ENCODE data around the gene RARB.

The RARB gene

GRCh38 chr3:25576146-25576545 is 148.1 kb downstream of the RARB start:
- H3K4me1 ChIP-seq (ENCODE audit: control insufficient read depth, insufficient read depth, low read length) = no peaks in the 10 kb centered on the region
- H3K36me3 ChIP-seq (ENCODE audit: control insufficient read depth in 2 of 2, insufficient read depth in 1 of 2, low read length in 2 of 2) = no peaks in the 10 kb centered on the region
- no peak overlapping the region for H3K27ac ChIP-seq (ENCODE audit: extremely low read depth, low read depth, low read length)
- no peaks in the 10 kb centered on the region for H3K9me3 ChIP-seq (ENCODE audit: control insufficient read depth, insufficient read depth, low read depth, low read length)
- ChIA-PET POLR2A (no interaction called here), CTCF (no interaction called here)
- TF ChIP-seq ZNF596 (tag by site-specific recombination; IDR thresholded peaks at IDR 0.05) (no peak), EGR2 (tag by site-specific recombination; IDR thresholded peaks at IDR 0.05; ENCODE audit: low read depth) (no peak), KLF1 (tag by site-specific recombination; IDR thresholded peaks at IDR 0.05) (no peak)
- no peak overlapping the region for H3K4me3 ChIP-seq (ENCODE audit: low read depth, low read length)

GRCh38 chr3:25576831-25577454 is 148.9 kb downstream of the RARB start:
- TF ChIP-seq ZNF350 (tag by site-specific recombination; IDR thresholded peaks at IDR 0.05) = no peak
- no peak for TF ChIP-seq ZBTB48 (tag by site-specific recombination; IDR thresholded peaks at IDR 0.05)
- TF ChIP-seq, protein P1, sequence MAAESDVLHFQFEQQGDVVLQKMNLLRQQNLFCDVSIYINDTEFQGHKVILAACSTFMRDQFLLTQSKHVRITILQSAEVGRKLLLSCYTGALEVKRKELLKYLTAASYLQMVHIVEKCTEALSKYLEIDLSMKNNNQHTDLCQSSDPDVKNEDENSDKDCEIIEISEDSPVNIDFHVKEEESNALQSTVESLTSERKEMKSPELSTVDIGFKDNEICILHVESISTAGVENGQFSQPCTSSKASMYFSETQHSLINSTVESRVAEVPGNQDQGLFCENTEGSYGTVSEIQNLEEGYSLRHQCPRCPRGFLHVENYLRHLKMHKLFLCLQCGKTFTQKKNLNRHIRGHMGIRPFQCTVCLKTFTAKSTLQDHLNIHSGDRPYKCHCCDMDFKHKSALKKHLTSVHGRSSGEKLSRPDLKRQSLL (tag by site-specific recombination; IDR thresholded peaks at IDR 0.05) = no peak
- no peak for TF ChIP-seq SALL2 (tag by site-specific recombination; IDR thresholded peaks at IDR 0.05; ENCODE audit: borderline replicate concordance)
- TF ChIP-seq ZNF239 (tag by site-specific recombination; IDR thresholded peaks at IDR 0.05) = no peak
- no peak for TF ChIP-seq ZBTB21 (tag by site-specific recombination; IDR thresholded peaks at IDR 0.05)
- TF ChIP-seq, protein P2, sequence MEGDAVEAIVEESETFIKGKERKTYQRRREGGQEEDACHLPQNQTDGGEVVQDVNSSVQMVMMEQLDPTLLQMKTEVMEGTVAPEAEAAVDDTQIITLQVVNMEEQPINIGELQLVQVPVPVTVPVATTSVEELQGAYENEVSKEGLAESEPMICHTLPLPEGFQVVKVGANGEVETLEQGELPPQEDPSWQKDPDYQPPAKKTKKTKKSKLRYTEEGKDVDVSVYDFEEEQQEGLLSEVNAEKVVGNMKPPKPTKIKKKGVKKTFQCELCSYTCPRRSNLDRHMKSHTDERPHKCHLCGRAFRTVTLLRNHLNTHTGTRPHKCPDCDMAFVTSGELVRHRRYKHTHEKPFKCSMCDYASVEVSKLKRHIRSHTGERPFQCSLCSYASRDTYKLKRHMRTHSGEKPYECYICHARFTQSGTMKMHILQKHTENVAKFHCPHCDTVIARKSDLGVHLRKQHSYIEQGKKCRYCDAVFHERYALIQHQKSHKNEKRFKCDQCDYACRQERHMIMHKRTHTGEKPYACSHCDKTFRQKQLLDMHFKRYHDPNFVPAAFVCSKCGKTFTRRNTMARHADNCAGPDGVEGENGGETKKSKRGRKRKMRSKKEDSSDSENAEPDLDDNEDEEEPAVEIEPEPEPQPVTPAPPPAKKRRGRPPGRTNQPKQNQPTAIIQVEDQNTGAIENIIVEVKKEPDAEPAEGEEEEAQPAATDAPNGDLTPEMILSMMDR (tag by site-specific recombination; IDR thresholded peaks at IDR 0.05) = no peak
- TF ChIP-seq, protein P3, sequence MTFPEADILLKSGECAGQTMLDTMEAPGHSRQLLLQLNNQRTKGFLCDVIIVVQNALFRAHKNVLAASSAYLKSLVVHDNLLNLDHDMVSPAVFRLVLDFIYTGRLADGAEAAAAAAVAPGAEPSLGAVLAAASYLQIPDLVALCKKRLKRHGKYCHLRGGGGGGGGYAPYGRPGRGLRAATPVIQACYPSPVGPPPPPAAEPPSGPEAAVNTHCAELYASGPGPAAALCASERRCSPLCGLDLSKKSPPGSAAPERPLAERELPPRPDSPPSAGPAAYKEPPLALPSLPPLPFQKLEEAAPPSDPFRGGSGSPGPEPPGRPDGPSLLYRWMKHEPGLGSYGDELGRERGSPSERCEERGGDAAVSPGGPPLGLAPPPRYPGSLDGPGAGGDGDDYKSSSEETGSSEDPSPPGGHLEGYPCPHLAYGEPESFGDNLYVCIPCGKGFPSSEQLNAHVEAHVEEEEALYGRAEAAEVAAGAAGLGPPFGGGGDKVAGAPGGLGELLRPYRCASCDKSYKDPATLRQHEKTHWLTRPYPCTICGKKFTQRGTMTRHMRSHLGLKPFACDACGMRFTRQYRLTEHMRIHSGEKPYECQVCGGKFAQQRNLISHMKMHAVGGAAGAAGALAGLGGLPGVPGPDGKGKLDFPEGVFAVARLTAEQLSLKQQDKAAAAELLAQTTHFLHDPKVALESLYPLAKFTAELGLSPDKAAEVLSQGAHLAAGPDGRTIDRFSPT (tag by site-specific recombination; IDR thresholded peaks at IDR 0.05) = no peak
- TF ChIP-seq YY1 (tag by site-specific recombination; IDR thresholded peaks at IDR 0.05) = no peak
- TF ChIP-seq ZNF76 (tag by site-specific recombination; IDR thresholded peaks at IDR 0.05; ENCODE audit: borderline replicate concordance, low read depth) = no peak
- TF ChIP-seq, protein P4, sequence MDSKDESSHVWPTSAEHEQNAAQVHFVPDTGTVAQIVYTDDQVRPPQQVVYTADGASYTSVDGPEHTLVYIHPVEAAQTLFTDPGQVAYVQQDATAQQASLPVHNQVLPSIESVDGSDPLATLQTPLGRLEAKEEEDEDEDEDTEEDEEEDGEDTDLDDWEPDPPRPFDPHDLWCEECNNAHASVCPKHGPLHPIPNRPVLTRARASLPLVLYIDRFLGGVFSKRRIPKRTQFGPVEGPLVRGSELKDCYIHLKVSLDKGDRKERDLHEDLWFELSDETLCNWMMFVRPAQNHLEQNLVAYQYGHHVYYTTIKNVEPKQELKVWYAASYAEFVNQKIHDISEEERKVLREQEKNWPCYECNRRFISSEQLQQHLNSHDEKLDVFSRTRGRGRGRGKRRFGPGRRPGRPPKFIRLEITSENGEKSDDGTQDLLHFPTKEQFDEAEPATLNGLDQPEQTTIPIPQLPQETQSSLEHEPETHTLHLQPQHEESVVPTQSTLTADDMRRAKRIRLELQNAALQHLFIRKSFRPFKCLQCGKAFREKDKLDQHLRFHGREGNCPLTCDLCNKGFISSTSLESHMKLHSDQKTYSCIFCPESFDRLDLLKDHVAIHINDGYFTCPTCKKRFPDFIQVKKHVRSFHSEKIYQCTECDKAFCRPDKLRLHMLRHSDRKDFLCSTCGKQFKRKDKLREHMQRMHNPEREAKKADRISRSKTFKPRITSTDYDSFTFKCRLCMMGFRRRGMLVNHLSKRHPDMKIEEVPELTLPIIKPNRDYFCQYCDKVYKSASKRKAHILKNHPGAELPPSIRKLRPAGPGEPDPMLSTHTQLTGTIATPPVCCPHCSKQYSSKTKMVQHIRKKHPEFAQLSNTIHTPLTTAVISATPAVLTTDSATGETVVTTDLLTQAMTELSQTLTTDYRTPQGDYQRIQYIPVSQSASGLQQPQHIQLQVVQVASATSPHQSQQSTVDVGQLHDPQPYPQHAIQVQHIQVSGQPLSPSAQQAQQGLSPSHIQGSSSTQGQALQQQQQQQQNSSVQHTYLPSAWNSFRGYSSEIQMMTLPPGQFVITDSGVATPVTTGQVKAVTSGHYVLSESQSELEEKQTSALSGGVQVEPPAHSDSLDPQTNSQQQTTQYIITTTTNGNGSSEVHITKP (tag by site-specific recombination; IDR thresholded peaks at IDR 0.05) = no peak
- TF ChIP-seq FEZF1 (tag by site-specific recombination; IDR thresholded peaks at IDR 0.05) = no peak
- no peak for TF ChIP-seq ZNF274 (IDR thresholded peaks at IDR 0.05; ENCODE audit: low read length)
- TF ChIP-seq ZNF274 (tag by site-specific recombination; IDR thresholded peaks at IDR 0.05; ENCODE audit: borderline replicate concordance) = no peak
- no peak for TF ChIP-seq ZNF114 (tag by site-specific recombination; IDR thresholded peaks at IDR 0.05)
- TF ChIP-seq ZNF664 (tag by site-specific recombination; IDR thresholded peaks at IDR 0.05) = no peak
- TF ChIP-seq, protein P5, sequence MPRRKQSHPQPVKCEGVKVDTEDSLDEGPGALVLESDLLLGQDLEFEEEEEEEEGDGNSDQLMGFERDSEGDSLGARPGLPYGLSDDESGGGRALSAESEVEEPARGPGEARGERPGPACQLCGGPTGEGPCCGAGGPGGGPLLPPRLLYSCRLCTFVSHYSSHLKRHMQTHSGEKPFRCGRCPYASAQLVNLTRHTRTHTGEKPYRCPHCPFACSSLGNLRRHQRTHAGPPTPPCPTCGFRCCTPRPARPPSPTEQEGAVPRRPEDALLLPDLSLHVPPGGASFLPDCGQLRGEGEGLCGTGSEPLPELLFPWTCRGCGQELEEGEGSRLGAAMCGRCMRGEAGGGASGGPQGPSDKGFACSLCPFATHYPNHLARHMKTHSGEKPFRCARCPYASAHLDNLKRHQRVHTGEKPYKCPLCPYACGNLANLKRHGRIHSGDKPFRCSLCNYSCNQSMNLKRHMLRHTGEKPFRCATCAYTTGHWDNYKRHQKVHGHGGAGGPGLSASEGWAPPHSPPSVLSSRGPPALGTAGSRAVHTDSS (tag by site-specific recombination; IDR thresholded peaks at IDR 0.05) = no peak
- no peak for TF ChIP-seq ZNF202 (tag by site-specific recombination; IDR thresholded peaks at IDR 0.05; ENCODE audit: borderline replicate concordance)
- ChIA-PET POLR2A (no interaction called here), CTCF (no interaction called here)
- Histone ChIP-seq H3K27ac (ENCODE audit: extremely low read depth, low read depth, low read length) (no peak overlapping the region), H3K9me3 (ENCODE audit: control insufficient read depth, insufficient read depth, low read depth, low read length) (no peaks in the 10 kb centered on the region), H3K36me3 (ENCODE audit: control insufficient read depth in 2 of 2, insufficient read depth in 1 of 2, low read length in 2 of 2) (no peaks in the 10 kb centered on the region), H3K4me3 (ENCODE audit: low read depth, low read length) (no peak overlapping the region), H3K4me1 (ENCODE audit: control insufficient read depth, insufficient read depth, low read length) (no peaks in the 10 kb centered on the region)
